Heart left ventricle (tissue), 16 donors: Measurements from ENCODE around the gene PALM. TPM values are rescaled to one million over a fixed set of nuclear protein-coding genes. Genes with fewer than 3 reads are reported as not detected.

Experiments used
- ATAC-seq, 4 donors: fragments of 200-7000 bp; cut with Tn5 transposase; one replicate each; pipeline ENCODE4 v1.9.1; 2020 to 2022; ENCODE audit warnings: moderate library complexity in 4 of 4, mild to moderate bottlenecking in 3 of 4, moderate number of reproducible peaks in 1 of 4
- DNase-seq, 5 donors: peaks; one replicate each; pipeline ENCODE4 v3.0.0-alpha.2; 2020
- H3K27ac ChIP-seq, 12 donors: fragments of 200-600 bp; sonication (generic) in 4 of 12; one replicate each; pipeline versions ENCODE4 v1.5.0 to v1.8.0; 2016 to 2022; ENCODE audit warnings: mild to moderate bottlenecking in 2 of 12
- H3K27me3 ChIP-seq, 9 donors: fragments of 200-600 bp; sonication (generic) in 2 of 9; one replicate each; pipeline versions ENCODE4 v1.5.1 to v1.8.0; 2016 to 2022; ENCODE audit warnings: mild to moderate bottlenecking in 3 of 9
- H3K36me3 ChIP-seq, 9 donors: fragments of 200-600 bp; sonication (generic) in 2 of 9; one replicate each; pipeline versions ENCODE4 v1.5.0 to v1.8.0; 2018 to 2022; ENCODE audit warnings: mild to moderate bottlenecking in 2 of 9
- H3K4me1 ChIP-seq, 12 donors: fragments of 200-600 bp; sonication (generic) in 4 of 12; one replicate each; pipeline versions ENCODE4 v1.5.0 to v1.8.0; 2016 to 2022; ENCODE audit warnings: mild to moderate bottlenecking in 3 of 12
- H3K4me3 ChIP-seq, 12 donors: fragments of 200-600 bp; sonication (generic) in 4 of 12; one replicate each; pipeline versions ENCODE4 v1.5.0 to v1.8.0; 2017 to 2022; ENCODE audit warnings: mild to moderate bottlenecking in 9 of 12, moderate library complexity in 4 of 12
- H3K9me3 ChIP-seq, 12 donors: fragments of 200-600 bp; sonication (generic) in 4 of 12; one replicate each; pipeline versions ENCODE4 v1.5.0 to v1.8.0; 2016 to 2022; ENCODE audit warnings: mild to moderate bottlenecking in 1 of 12
- CTCF ChIP-seq, 12 donors: fragments of 200-600 bp; sonication (generic) in 4 of 12; IDR thresholded peaks; one replicate each; pipeline versions ENCODE4 v1.5.0 to v1.8.0; 2018 to 2022; ENCODE audit warnings: antibody characterized with exemption in 12 of 12, mild to moderate bottlenecking in 5 of 12
- POLR2A ChIP-seq, 2 donors: fragments of 450-650 bp; IDR thresholded peaks; one replicate each; pipeline ENCODE4 v1.6.1; 2017; ENCODE audit warnings: antibody characterized with exemption in 2 of 2, mild to moderate bottlenecking in 2 of 2, moderate library complexity in 2 of 2
- WGBS, 4 donors: extraction: QIAGEN DNeasy Blood & Tissue Kit in 2 of 4; methylation state at CpG; one replicate each; pipeline versions ENCODE4 v1.1.5 to v1.1.7; 2013 to 2018; 5-methylcytosine and 5-hydroxymethylcytosine counted together
- intact Hi-C, 10 donors: fragments of 100-400 bp; cut with DNase I; formaldehyde crosslinking; loops; one replicate each; pipeline versions ENCODE4 v1.11.1 to v1.14.2; 2022
- polyA plus RNA-seq, 2 donors: library from polyadenylated mRNA; stranded (reverse); fragments of 200-250 nt; gene quantifications; one replicate each; pipeline ENCODE4 v1.2.3, GENCODE V29; 2013
- total RNA-seq, 9 donors: library from RNA; depleted of rRNA in 2 of 9; stranded (reverse); fragments of >200 nt in 2 of 9; fragmentation: NEBNext Ultra II Directional in 3 of 9; extraction: Animal tissue kit (Norgen Biotek cat#: 25700) in 3 of 9; gene quantifications; one replicate each; pipeline versions ENCODE4 v1.1.0 to v1.2.4, GENCODE V29; 2016 to 2023
- donor health status: ischemic (EF 13 %, LVEDD 7.1; RV severe dilation, severe dysfunction).
- donor health status: healthy with polysubstance abuse.
- donor health status: DM: no; HTN: yes; CAD: no.
- donor health status: DM: no; HTN: no; CAD: no.
- donor health status: ischemic (EF 25% LVEDD 6.9; RV normal size, moderate dysfunction).
- donor health status: ischemic (EF 25% LVEDD 5.7; RV mildly dilated, moderate dysfunction).
- donor health status: healthy.
- donor health status: DM: yes; HTN: yes; CAD: no.
- donor health status: ischemic (EF 35%, LVEDD 5.7; RV mildly dilated, moderate dysfunction).
- donor health status: nonischemic (EF 11% LVEDD 7.7; RV severe dilation, severe dysfunction).
- donor health status: DM: yes; HTN: yes; CAD: no.
- donor health status: PGD.
- donor health status: ischemic (EF 29% LVEDD 5.4; RV normal size, mild dysfunction).
- donor health status: nonischemic (EF 23%, LVEDD 6.1; RV moderate dilation, normal function).

Gene PALM
- total and polyA plus RNA-seq, 11 donors: 13.5 to 42.3 (median 23.3) TPM

GRCh38 chr19:734716-735115, 26.0 kb downstream of the PALM start:
- Histone ChIP-seq H3K4me1 (peaks cover 0 to 11% (median 3%) of the 10 kb centered on the region in 12 donors), H3K9me3 (no peaks in the 10 kb centered on the region), H3K4me3 (no peak overlapping the region), H3K36me3 (peaks cover 0 to 42% (median 9%) of the 10 kb centered on the region in 9 donors), H3K27ac (no peak overlapping the region), H3K27me3 (no peaks in the 10 kb centered on the region)
- DNase-seq: no peak
- ATAC-seq: no peak
- 86 to 98% (median 92%) methylated on average over 13 of the region's 13 CpGs for whole genome bisulfite sequencing, 4 donors
- no peak for TF ChIP-seq POLR2A (IDR thresholded peaks at IDR 0.05)
- no peak for TF ChIP-seq CTCF (IDR thresholded peaks at IDR 0.05)
- intact Hi-C loops: loop anchor here in 9 of 10 donors (1.0 to 10.0 kb wide), 6 partner anchors 69 to 190 kb away; partner anchors contain the start of genes GZMM (in 2 of the 9) and HCN2 (in 1 of the 9)

GRCh38 chr19:736125-736524, 27.4 kb downstream of the PALM start:
- no peaks in the 10 kb centered on the region for H3K27me3 ChIP-seq
- H3K4me3 ChIP-seq: no peak overlapping the region
- ATAC-seq (no peak), DNase-seq (peak in 1 of 5 donors; percentile 44)
- peaks cover 0 to 49% (median 9%) of the 10 kb centered on the region in 9 donors for H3K36me3 ChIP-seq
- intact Hi-C loops: loop anchor here in 3 of 10 donors (10.0 kb wide), 3 partner anchors 151 to 191 kb away; partner anchors contain the start of genes GZMM (in 2 of the 3) and HCN2 (in 1 of the 3)
- TF ChIP-seq POLR2A (IDR thresholded peaks at IDR 0.05): no peak
- TF ChIP-seq CTCF (IDR thresholded peaks at IDR 0.05): no peak
- H3K27ac ChIP-seq: no peak overlapping the region
- no peaks in the 10 kb centered on the region for H3K9me3 ChIP-seq
- H3K4me1 ChIP-seq: peaks cover 0 to 11% (median 1%) of the 10 kb centered on the region in 12 donors
- 90 to 94% (median 92%) methylated on average over 14 to 32 of the region's 32 CpGs for WGBS, 4 donors

GRCh38 chr19:737591-738093, 28.9 kb downstream of the PALM start:
- H3K27ac ChIP-seq: no peak overlapping the region
- intact Hi-C loops: loop anchor here in 3 of 10 donors (10.0 kb wide), 3 partner anchors 153 to 193 kb away; partner anchors contain the start of genes GZMM (in 2 of the 3) and HCN2 (in 1 of the 3)
- TF ChIP-seq POLR2A (IDR thresholded peaks at IDR 0.05) (no peak), CTCF (IDR thresholded peaks at IDR 0.05) (peak; percentile 33 to 67 (median 48))
- ATAC-seq (peak in 3 of 4 donors; percentile 42 to 56 (median 52)), DNase-seq (no peak)
- peaks cover 0 to 11% (median 1%) of the 10 kb centered on the region in 12 donors for H3K4me1 ChIP-seq
- H3K9me3 ChIP-seq: no peaks in the 10 kb centered on the region
- no peaks in the 10 kb centered on the region for H3K27me3 ChIP-seq
- WGBS, 4 donors: 41 to 47% (median 43%) methylated on average over 21 to 22 of the region's 22 CpGs
- H3K4me3 ChIP-seq: no peak overlapping the region
- H3K36me3 ChIP-seq: peaks cover 0 to 39% (median 6%) of the 10 kb centered on the region in 9 donors

GRCh38 chr19:738509-739128, 29.9 kb downstream of the PALM start:
- Histone ChIP-seq H3K27ac (no peak overlapping the region), H3K27me3 (no peaks in the 10 kb centered on the region), H3K4me1 (peaks cover 0 to 12% (median 1%) of the 10 kb centered on the region in 12 donors), H3K4me3 (no peak overlapping the region), H3K36me3 (peaks cover 0 to 39% (median 6%) of the 10 kb centered on the region in 9 donors), H3K9me3 (peaks cover 0 to 4% (median 0%) of the 10 kb centered on the region in 12 donors)
- TF ChIP-seq CTCF (IDR thresholded peaks at IDR 0.05) (no peak), POLR2A (IDR thresholded peaks at IDR 0.05) (no peak)
- ATAC-seq (no peak), DNase-seq (no peak)
- 91 to 93% (median 91%) methylated on average over 16 to 23 of the region's 23 CpGs for WGBS, 4 donors
- intact Hi-C loops: loop anchor here in 3 of 10 donors (10.0 kb wide), 3 partner anchors 154 to 194 kb away; partner anchors contain the start of genes GZMM (in 2 of the 3) and HCN2 (in 1 of the 3)
